Liver (tissue), 9 donors: ENCODE data around the gene URAD. TPM values are rescaled to one million over a fixed set of nuclear protein-coding genes. Genes with fewer than 3 reads are reported as not detected.

ENCODE experiments used
- DNase-seq: peaks from one replicate; pipeline ENCODE4 v3.0.0-alpha.2; 2017; ENCODE audit warnings: low spot score
- H3K27ac ChIP-seq, 2 donors: one replicate each; pipeline ENCODE4 v1.7.0; 2013; ENCODE audit warnings: inconsistent platforms in 2 of 2, low read length in 2 of 2, control low read depth in 1 of 2, low read depth in 1 of 2, mild to moderate bottlenecking in 1 of 2
- H3K27me3 ChIP-seq, 4 donors: one replicate each; pipeline versions ENCODE4 v1.6.1 to v1.7.0; 2013; ENCODE audit warnings: low read length in 3 of 4, inconsistent platforms in 1 of 4, mild to moderate bottlenecking in 1 of 4, moderate library complexity in 1 of 4; ENCODE audit not compliant: control insufficient read depth in 4 of 4, insufficient read depth in 4 of 4
- H3K36me3 ChIP-seq, 4 donors: one replicate each; pipeline versions ENCODE4 v1.6.1 to v1.7.0; 2013; ENCODE audit warnings: low read length in 3 of 4, mild to moderate bottlenecking in 3 of 4, low read depth in 1 of 4, moderate library complexity in 1 of 4; ENCODE audit not compliant: control insufficient read depth in 4 of 4, insufficient read depth in 3 of 4
- H3K4me1 ChIP-seq, 4 donors: one replicate each; pipeline versions ENCODE4 v1.6.1 to v1.7.0; 2013; ENCODE audit warnings: low read length in 3 of 4, mild to moderate bottlenecking in 3 of 4, moderate library complexity in 1 of 4; ENCODE audit not compliant: control insufficient read depth in 4 of 4, insufficient read depth in 4 of 4
- H3K4me3 ChIP-seq, 3 donors: one replicate each; pipeline versions ENCODE4 v1.6.1 to v1.7.0; 2013; ENCODE audit warnings: low read length in 3 of 3, control low read depth in 1 of 3, low read depth in 1 of 3, mild to moderate bottlenecking in 1 of 3
- H3K9ac ChIP-seq, 2 donors: one replicate each; pipeline ENCODE4 v1.7.0; 2013; ENCODE audit warnings: low read length in 2 of 2, mild to moderate bottlenecking in 2 of 2, moderate library complexity in 2 of 2, control low read depth in 1 of 2, low read depth in 1 of 2
- H3K9me3 ChIP-seq, 4 donors: one replicate each; pipeline versions ENCODE4 v1.6.1 to v1.7.0; 2013; ENCODE audit warnings: low read length in 3 of 4; ENCODE audit not compliant: control insufficient read depth in 4 of 4
- ATF3 ChIP-seq: IDR thresholded peaks from 2 replicates; pipeline ENCODE4 v1.6.1; 2016; ENCODE audit warnings: antibody characterized with exemption
- CTCF ChIP-seq: fragments of 150-350 bp; IDR thresholded peaks from 2 replicates; pipeline ENCODE4 v1.5.1; 2017; ENCODE audit warnings: improper control_type of control experiment, low read depth, low read length; ENCODE audit not compliant: missing input control
- FOXA1 ChIP-seq: IDR thresholded peaks from 2 replicates; pipeline ENCODE4 v1.6.1; 2016; ENCODE audit warnings: antibody characterized with exemption
- FOXA2 ChIP-seq: IDR thresholded peaks from 2 replicates; pipeline ENCODE4 v1.6.1; 2016; ENCODE audit warnings: antibody characterized with exemption
- GABPA ChIP-seq, 2 donors: IDR thresholded peaks in 1 of 2; conservative IDR thresholded peaks in 1 of 2; 2 replicates each; pipeline ENCODE4 v1.6.1; 2016; ENCODE audit warnings: antibody characterized with exemption in 2 of 2, mild to moderate bottlenecking in 1 of 2, moderate library complexity in 1 of 2
- HNF4A ChIP-seq, 2 donors: conservative IDR thresholded peaks; 2 replicates each; pipeline ENCODE4 v1.6.1; 2016; ENCODE audit warnings: antibody characterized with exemption in 2 of 2, mild to moderate bottlenecking in 2 of 2
- HNF4G ChIP-seq: IDR thresholded peaks from 2 replicates; pipeline ENCODE4 v1.6.1; 2016; ENCODE audit warnings: antibody characterized with exemption
- JUND ChIP-seq, 2 donors: IDR thresholded peaks; 2 replicates each; pipeline ENCODE4 v1.6.1; 2016; ENCODE audit warnings: antibody characterized with exemption in 2 of 2
- MAX ChIP-seq: IDR thresholded peaks from 2 replicates; pipeline ENCODE4 v1.6.1; 2016; ENCODE audit warnings: antibody characterized with exemption
- NR2F2 ChIP-seq: IDR thresholded peaks from 2 replicates; pipeline ENCODE4 v1.6.1; 2016; ENCODE audit warnings: antibody characterized with exemption
- RAD21 ChIP-seq, 2 donors: IDR thresholded peaks; 2 replicates each; pipeline ENCODE4 v1.6.1; 2016; ENCODE audit warnings: antibody characterized with exemption in 2 of 2, mild to moderate bottlenecking in 2 of 2
- REST ChIP-seq: IDR thresholded peaks from 2 replicates; pipeline ENCODE4 v1.6.1; 2016; ENCODE audit warnings: antibody characterized with exemption, mild to moderate bottlenecking
- RXRA ChIP-seq, 2 donors: IDR thresholded peaks; 2 replicates each; pipeline ENCODE4 v1.6.1; 2017 to 2018; ENCODE audit warnings: antibody characterized with exemption in 2 of 2, mild to moderate bottlenecking in 1 of 2
- SP1 ChIP-seq: IDR thresholded peaks from 2 replicates; pipeline ENCODE4 v1.6.1; 2018; ENCODE audit warnings: antibody characterized with exemption, mild to moderate bottlenecking
- TAF1 ChIP-seq: conservative IDR thresholded peaks from 2 replicates; pipeline ENCODE4 v1.6.1; 2016; ENCODE audit warnings: antibody characterized with exemption, mild to moderate bottlenecking
- YY1 ChIP-seq: IDR thresholded peaks from 2 replicates; pipeline ENCODE4 v1.6.1; 2016; ENCODE audit warnings: antibody characterized with exemption, mild to moderate bottlenecking
- ZBTB33 ChIP-seq: IDR thresholded peaks from 2 replicates; pipeline ENCODE4 v1.6.1; 2016; ENCODE audit warnings: antibody characterized with exemption
- WGBS: extraction: QIAGEN DNeasy Blood & Tissue Kit; methylation state at CpG from one replicate; pipeline ENCODE4 v1.1.7; 2013; 5-methylcytosine and 5-hydroxymethylcytosine counted together
- polyA plus RNA-seq, 2 donors: library from polyadenylated mRNA; stranded (reverse) in 1 of 2; unstranded in 1 of 2; fragments of 200-250 nt in 1 of 2; fragments of >200 nt in 1 of 2; fragmentation: Nextera tagmentation in 1 of 2; extraction: Ambion mirVana in 1 of 2; gene quantifications; one replicate each; pipeline versions ENCODE4 v1.2.1 to v1.2.3, GENCODE V29; 2013 to 2015
- total RNA-seq, 2 donors: library from RNA; depleted of rRNA; stranded (reverse); fragments of >200 nt; gene quantifications; one replicate each; pipeline ENCODE4 v1.2.3, GENCODE V29; 2014
- donor health status: healthy.
- donor health status: healthy.
- donor health status: healthy.
- donor health status: healthy.
- donor health status: healthy.

The URAD gene
- total and polyA plus RNA-seq, 4 donors, result not detected

GRCh38 chr13:28001837-28002473 is 13.5 kb upstream of the URAD start:
- DNase-seq, result no peak
- no peak overlapping the region for H3K4me3 ChIP-seq
- no peaks in the 10 kb centered on the region for H3K4me1 ChIP-seq
- H3K9ac ChIP-seq, result no peak overlapping the region
- no peaks in the 10 kb centered on the region for H3K9me3 ChIP-seq
- no peaks in the 10 kb centered on the region for H3K27me3 ChIP-seq
- no peak overlapping the region for H3K27ac ChIP-seq
- WGBS, result 86% methylated on average over 20 of the region's 20 CpGs
- TF ChIP-seq MAX, result no peak
- TF ChIP-seq SP1, result no peak
- TF ChIP-seq FOXA2, result no peak
- no peak for TF ChIP-seq TAF1
- TF ChIP-seq ZBTB33, result no peak
- TF ChIP-seq HNF4A (conservative IDR thresholded peaks at IDR 0.05), result no peak
- no peak for TF ChIP-seq REST
- no peak for TF ChIP-seq HNF4G
- TF ChIP-seq JUND (IDR thresholded peaks at IDR 0.05), result no peak
- TF ChIP-seq NR2F2, result no peak
- TF ChIP-seq YY1, result no peak
- TF ChIP-seq ATF3, result no peak
- TF ChIP-seq RAD21 (IDR thresholded peaks at IDR 0.05), result no peak
- TF ChIP-seq FOXA1, result no peak
- TF ChIP-seq RXRA (IDR thresholded peaks at IDR 0.05), result no peak
- no peaks in the 10 kb centered on the region for H3K36me3 ChIP-seq

- Histone ChIP-seq H3K36me3 (no peaks in the 10 kb centered on the region), H3K9ac (no peak overlapping the region), H3K4me3 (no peak overlapping the region), H3K27ac (no peak overlapping the region), H3K9me3 (no peaks in the 10 kb centered on the region), H3K27me3 (no peaks in the 10 kb centered on the region), H3K4me1 (no peaks in the 10 kb centered on the region)
- WGBS, result 94% methylated on average over 11 of the region's 11 CpGs
- no peak for TF ChIP-seq HNF4G
- no peak for TF ChIP-seq ZBTB33
- TF ChIP-seq NR2F2, result no peak
- no peak for TF ChIP-seq YY1
- no peak for TF ChIP-seq GABPA (IDR thresholded peaks at IDR 0.05 in 1 of 2, conservative IDR thresholded peaks at IDR 0.05 in 1 of 2)
- TF ChIP-seq HNF4A (conservative IDR thresholded peaks at IDR 0.05), result no peak
- TF ChIP-seq FOXA2, result no peak
- TF ChIP-seq CTCF, result no peak
- no peak for TF ChIP-seq FOXA1
- TF ChIP-seq MAX, result no peak
- TF ChIP-seq TAF1, result no peak
- TF ChIP-seq REST, result no peak
- no peak for TF ChIP-seq JUND (IDR thresholded peaks at IDR 0.05)
- TF ChIP-seq SP1, result no peak
- TF ChIP-seq RXRA (IDR thresholded peaks at IDR 0.05), result no peak
- DNase-seq, result no peak
Observed at GRCh38 chr13:28001049-28001448, 12.6 kb upstream of the URAD start.
